NCI-H2227 (cell line): ENCODE measurements around the gene AFDN.
"Not testable (repeated sequence)": the region's sequence is repeated elsewhere in the genome, so short reads cannot be mapped to it uniquely, and the experiment has no call there.

Source experiments
- DNase-seq: peaks from one replicate; lab custom pipeline; 2025; ENCODE audit not compliant: unreplicated experiment; lab: John Stamatoyannopoulos, UW

AFDN gene

DNA sequence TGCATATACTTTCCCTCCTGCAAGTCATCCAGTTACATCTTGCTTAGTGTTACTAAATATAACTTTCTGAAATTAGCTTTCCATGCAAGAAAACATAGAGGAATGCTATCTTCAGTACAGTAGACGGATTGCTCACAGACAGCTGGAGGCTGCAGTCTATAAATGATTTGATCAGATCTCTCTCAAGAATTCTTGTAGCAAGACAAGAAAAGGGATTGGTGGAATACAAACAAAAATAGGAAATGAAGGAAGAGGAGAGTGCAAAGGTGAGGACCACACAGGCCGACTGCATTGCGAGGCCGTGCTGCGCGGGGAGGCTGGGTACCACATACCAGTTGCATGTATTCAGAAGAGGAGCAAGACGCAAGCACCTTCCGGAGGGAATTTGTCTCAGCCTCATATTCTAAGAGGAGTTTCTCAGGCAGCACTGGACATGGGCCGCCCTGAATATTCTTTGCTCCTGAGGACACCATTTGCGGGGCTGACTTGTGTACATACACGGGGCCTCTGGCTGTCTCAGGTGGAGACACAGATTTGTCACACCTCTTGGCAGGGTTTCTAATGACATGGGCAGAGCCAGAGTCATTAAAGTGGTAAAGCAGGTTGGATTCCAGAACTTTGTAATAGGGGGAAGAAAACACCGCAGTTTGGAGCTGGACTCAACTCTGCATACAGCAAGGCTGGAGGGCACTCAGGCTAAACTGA is 148.1 kb downstream of the AFDN start:
- DNase-seq = no peak

DNA sequence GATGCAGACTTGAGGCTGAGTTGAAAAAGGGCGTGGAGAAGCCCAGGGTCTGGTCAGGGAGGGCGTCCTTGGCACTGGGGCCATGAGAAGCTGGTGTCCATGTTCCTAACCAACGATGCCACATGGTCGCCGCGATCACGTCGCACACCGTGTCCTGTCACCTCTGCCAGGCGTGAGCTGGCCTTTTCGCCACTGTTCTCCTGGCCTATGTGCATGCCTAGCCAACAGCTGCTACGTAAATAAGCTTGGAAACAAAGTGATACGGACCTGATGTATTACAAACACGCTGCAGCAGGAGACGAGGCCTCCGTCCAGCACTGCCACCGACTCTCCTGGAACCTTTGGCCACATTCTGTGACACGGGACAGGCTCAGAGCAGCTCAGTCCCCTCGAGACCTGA is 148.7 kb downstream of the AFDN start:
- DNase-seq = no peak

- DNase-seq = not testable (repeated sequence)
Measured at GRCh38 chr6:167976116-167976657, 149.5 kb downstream of the AFDN start.

GRCh38 chr6:167976708-167977107 is 150.0 kb downstream of the AFDN start:
- DNase-seq = no peak

- DNase-seq = no peak
Measured at GRCh38 chr6:167977717-167978467, 151.2 kb downstream of the AFDN start.

GRCh38 chr6:167978607-167979006 is 151.9 kb downstream of the AFDN start:
- no peak for DNase-seq

DNA sequence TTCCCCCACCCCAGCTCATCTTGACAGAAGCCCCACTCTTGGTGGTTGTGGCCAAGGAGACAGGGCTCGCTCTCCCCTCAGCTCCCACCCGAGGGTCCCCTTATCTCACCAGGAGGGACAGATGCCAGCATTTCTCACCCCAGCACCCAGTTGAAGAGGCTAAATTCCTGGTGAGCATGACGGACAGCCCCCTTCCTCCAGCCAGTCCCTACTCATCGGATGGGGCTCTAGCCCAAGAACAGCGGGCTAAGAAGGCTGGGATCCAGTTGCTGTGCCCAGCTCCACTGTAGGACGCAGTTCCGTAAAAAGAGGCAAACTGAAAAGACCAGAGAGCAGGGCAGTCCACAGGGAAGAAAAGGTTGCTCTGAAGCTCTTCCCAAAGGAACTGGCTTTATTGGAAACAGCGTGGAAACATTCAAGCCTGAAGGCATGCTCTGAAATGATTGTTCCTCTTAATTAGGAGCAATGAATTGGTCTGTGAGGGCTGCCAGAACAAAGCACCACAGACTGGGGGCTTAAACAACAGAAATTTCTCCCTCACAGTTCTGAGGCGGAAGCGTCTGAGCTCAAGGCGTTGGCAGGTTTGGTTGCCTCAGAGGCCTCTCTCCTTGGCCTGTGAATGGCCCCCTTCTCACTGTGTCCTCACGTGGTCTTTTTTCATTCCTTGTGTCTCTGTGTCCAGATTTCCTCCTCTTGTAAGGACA is 152.9 kb downstream of the AFDN start:
- DNase-seq = no peak

- no peak for DNase-seq
Measured at GRCh38 chr6:167980911-167981580, 154.3 kb downstream of the AFDN start.

DNA sequence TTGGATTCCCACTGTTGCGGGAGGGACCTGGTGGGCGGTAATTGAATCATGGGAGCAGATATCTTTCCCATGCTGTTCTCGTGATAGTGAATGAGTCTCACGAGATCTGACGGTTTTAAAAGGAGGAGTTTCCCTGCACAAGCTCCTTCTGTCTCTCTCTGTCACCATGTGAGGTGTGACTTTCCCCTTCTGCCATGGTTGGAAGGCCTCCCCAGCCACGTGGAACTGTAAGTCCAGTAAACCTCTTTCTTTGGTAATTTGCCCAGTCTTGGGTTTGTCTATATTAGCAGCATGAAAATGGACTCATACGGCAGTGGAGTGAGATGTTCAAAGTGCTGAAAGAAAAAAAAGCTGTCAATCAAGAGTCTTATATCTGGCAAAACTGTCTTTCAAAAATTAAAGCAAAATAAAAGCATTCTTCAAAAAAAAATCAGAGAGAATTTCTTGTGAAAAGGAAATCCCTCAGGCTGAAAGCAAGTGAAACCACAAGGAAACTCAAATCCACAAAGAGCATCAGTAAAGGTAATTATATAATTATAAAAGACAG is 155.3 kb downstream of the AFDN start:
- DNase-seq = no peak

DNA sequence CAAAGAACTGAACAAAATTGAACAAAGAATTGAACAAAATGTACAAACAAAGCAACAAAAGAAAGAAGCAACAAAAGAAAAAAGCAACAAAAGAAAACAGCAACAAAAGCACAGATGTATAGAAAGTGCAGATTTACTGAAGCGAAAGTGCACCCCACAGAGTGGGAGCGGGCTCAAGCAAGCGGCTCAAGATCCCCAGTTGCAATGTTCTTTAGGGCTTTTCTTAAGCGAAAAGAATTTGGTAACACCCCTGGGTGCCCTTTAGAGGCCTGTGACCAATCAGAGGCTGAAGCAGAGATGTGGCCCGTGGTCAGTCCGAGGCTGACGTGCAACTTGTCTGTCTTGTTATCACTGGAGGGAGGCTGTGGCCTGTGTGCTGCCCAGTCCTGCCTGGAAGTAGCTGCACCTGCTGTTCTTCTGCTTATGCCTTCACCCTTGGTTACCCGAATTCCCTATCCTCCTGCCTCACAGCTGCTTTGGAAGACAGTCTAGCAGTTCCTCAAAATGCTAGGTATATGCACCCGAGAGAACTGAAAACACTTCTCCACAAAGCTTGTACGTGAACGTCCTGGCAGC is 157.5 kb downstream of the AFDN start:
- DNase-seq = no peak

DNA sequence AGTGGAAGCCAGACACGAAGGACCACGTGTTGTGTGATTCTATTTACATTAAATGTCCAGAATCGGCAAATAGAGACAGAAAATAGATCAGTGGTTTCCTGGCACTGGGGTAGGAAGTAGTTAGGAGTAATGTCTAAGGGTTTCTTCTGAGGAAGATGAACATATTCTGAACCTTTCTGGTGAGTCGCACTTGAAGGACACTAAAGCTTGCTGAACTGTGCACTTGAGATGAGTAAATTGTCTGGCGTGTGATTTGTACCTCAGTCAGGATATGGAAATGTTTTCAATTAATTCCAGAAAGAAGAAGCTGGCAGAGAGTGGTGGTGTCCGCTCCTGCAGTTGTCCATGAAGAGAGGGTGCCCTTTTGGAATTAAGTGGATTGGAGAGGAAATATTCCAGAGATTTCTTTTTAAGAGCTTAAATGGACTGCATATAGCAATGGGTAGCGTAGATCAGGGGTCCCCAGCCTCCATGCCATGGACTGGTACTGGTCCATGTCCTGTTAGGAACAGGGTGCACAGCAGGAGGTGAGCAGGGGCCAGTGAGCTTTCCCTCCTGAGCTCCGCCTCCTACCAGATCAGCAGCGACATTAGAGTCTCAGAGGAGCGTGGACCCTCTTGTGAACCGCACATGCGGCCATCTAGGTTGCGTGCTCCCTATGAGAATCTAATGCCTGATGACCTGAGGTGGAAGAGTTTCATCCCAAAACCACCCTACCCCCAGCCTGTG is 158.3 kb downstream of the AFDN start:
- no peak for DNase-seq

- no peak for DNase-seq
Measured at GRCh38 chr6:167985911-167986595, 159.3 kb downstream of the AFDN start.

- no peak for DNase-seq
Measured at GRCh38 chr6:167987396-167988153, 160.9 kb downstream of the AFDN start.

DNA sequence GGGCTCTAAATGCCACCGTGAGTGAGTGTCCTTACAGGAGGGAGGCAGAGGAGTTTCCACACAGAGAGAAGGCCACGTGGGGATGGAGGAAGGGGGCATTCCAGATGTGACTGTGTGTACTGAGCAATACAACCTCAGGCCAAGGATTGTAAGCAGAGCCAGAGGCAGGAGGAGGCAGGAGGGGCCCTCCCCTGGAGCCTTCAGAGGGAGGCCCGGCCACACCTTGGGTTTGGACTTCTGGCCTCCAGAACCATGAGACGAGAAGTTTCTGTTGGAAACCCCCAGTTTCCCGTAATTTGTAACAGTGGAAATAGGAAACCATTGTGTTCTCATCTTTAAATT is 161.4 kb downstream of the AFDN start:
- DNase-seq = no peak

GRCh38 chr6:167988945-167989841 is 162.5 kb downstream of the AFDN start:
- no peak for DNase-seq

DNA sequence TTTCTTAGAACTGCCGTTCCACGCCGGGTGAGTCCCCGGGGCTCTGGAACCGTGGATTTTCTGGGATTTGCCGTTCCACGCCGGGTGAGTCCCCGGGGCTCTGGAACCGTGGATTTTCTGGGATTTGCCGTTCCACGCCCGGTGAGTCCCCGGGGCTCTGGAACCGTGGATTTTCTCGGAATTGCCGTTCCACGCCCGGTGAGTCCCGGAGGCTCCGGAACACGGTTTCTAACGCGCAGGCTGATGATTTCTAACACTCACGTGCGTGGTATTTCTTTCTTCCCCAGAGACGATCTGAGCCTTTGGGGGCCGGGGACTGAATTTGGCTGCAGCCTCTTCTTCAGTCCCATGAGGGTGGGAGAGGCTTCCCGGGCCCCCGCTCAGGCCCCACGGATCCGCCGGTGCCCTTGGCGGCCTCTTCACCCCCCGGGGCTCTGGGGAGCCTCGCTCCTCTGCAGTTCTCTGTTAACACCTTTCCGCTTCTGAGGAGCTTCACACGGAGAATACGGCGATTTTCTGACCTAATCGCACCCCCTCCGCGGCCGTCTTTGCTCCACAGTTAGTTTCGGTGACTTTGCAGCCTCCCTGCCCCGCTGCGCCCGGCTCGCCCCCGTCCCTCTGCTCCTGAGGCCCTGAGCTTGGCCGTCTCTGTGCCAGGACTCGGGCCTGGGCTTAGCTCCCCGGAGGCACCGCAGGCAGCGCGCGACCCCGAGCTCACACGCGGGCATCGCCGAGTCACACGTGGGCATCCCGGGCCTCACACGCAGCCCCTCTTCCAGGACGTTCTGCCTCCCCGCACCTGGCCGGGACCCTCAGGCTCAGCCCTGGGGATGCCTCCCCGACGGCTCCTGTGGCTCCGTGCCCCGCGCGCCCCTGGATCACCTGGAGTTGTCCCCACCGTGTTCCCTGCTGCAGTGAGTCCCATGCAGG is 163.6 kb downstream of the AFDN start:
- no peak for DNase-seq

GRCh38 chr6:167993169-167993568 is 166.5 kb downstream of the AFDN start:
- DNase-seq = no peak
